Esophagus muscularis mucosa (tissue), 4 donors: ENCODE data around the gene NUP54. TPM values are rescaled to one million over a fixed set of nuclear protein-coding genes. Genes with fewer than 3 reads are reported as not detected.

ENCODE experiments used
- DNase-seq: peaks from one replicate; pipeline ENCODE4 v3.0.0-alpha.2; 2017; ENCODE audit errors: extremely low spot score
- H3K27ac ChIP-seq, 4 donors: fragments of 200-600 bp; sonication (generic); replicated peaks in 1 of 4; 1 replicate in 3 of 4; 2 replicates in 1 of 4; pipeline ENCODE4 v1.5.1; 2016 to 2019; ENCODE audit warnings: mild to moderate bottlenecking in 1 of 4
- H3K27me3 ChIP-seq, 4 donors: fragments of 200-600 bp; sonication (generic); one replicate each; pipeline versions ENCODE4 v1.5.1 to v1.6.0; 2016 to 2019
- H3K36me3 ChIP-seq, 4 donors: fragments of 200-600 bp; sonication (generic); one replicate each; pipeline ENCODE4 v1.5.1; 2016 to 2019
- H3K4me1 ChIP-seq, 4 donors: fragments of 200-600 bp; sonication (generic); one replicate each; pipeline ENCODE4 v1.5.1; 2016 to 2019
- H3K4me3 ChIP-seq, 4 donors: fragments of 200-600 bp; sonication (generic); 1 replicate in 2 of 4; 2 replicates in 2 of 4; pipeline ENCODE4 v1.5.1; 2016 to 2019; ENCODE audit warnings: mild to moderate bottlenecking in 4 of 4, moderate library complexity in 1 of 4
- H3K9me3 ChIP-seq, 4 donors: fragments of 200-600 bp; sonication (generic); 1 replicate in 3 of 4; 2 replicates in 1 of 4; pipeline ENCODE4 v1.5.1; 2016 to 2019
- CTCF ChIP-seq, 3 experiments: fragments of 200-600 bp in 2 of 3; fragments of 450-650 bp in 1 of 3; sonication (generic) in 2 of 3; IDR thresholded peaks; one replicate each; pipeline ENCODE4 v1.5.1; 2017 to 2019; ENCODE audit warnings: antibody characterized with exemption in 3 of 3, mild to moderate bottlenecking in 2 of 3, moderate library complexity in 1 of 3
- EP300 ChIP-seq: sonication (generic); formaldehyde crosslinking; IDR thresholded peaks from one replicate; pipeline ENCODE4 v1.6.1; 2017; ENCODE audit warnings: antibody characterized with exemption
- POLR2A ChIP-seq: fragments of 450-650 bp; IDR thresholded peaks from one replicate; pipeline ENCODE4 v1.6.1; 2017; ENCODE audit warnings: antibody characterized with exemption, moderate library complexity, mild to moderate bottlenecking, low read depth
- POLR2AphosphoS5 ChIP-seq, 2 donors: sonication (generic); formaldehyde crosslinking; IDR thresholded peaks; one replicate each; pipeline ENCODE4 v1.6.1; 2017; ENCODE audit warnings: antibody characterized with exemption in 2 of 2
- WGBS: methylation state at CpG from one replicate; pipeline ENCODE4 v1.1.5; 2018; 5-methylcytosine and 5-hydroxymethylcytosine counted together
- intact Hi-C: fragments of 100-400 bp; cut with DNase I; formaldehyde crosslinking; loops from one replicate; pipeline ENCODE4 v1.15.1; 2023
- total RNA-seq, 4 donors: library from RNA; depleted of rRNA; stranded (reverse); fragments of >200 nt; gene quantifications; one replicate each; pipeline versions ENCODE4 v1.1.0 to v1.2.1, GENCODE V29; 2016

The NUP54 gene
- total RNA-seq, 4 donors from 2014 or later = 29.6 to 44.4 (median 39.3) TPM

GRCh38 chr4:76108467-76109181, 39.6 kb downstream of the NUP54 start:
- H3K27me3 ChIP-seq = no peaks in the 10 kb centered on the region
- intact Hi-C loops = no loop called here
- no peak overlapping the region for H3K4me3 ChIP-seq
- H3K4me1 ChIP-seq = no peaks in the 10 kb centered on the region
- H3K27ac ChIP-seq = no peak overlapping the region
- peaks cover 10 to 42% (median 16%) of the 10 kb centered on the region in 4 donors for H3K36me3 ChIP-seq
- TF ChIP-seq POLR2AphosphoS5 (IDR thresholded peaks at IDR 0.05) (no peak), EP300 (no peak), CTCF (IDR thresholded peaks at IDR 0.05) (no peak), POLR2A (no peak)
- no peaks in the 10 kb centered on the region for H3K9me3 ChIP-seq
- no peak for DNase-seq
- 62% methylated on average over 5 of the region's 5 CpGs for WGBS

- no peaks in the 10 kb centered on the region for H3K27me3 ChIP-seq
- H3K27ac ChIP-seq = no peak overlapping the region
- H3K9me3 ChIP-seq = no peaks in the 10 kb centered on the region
- no peaks in the 10 kb centered on the region for H3K4me1 ChIP-seq
- WGBS = 78% methylated on average over 4 of the region's 4 CpGs
- H3K36me3 ChIP-seq = peaks cover 0 to 21% (median 0%) of the 10 kb centered on the region in 4 donors
- no peak for TF ChIP-seq EP300
- TF ChIP-seq POLR2A = no peak
- no peak for TF ChIP-seq POLR2AphosphoS5 (IDR thresholded peaks at IDR 0.05)
- TF ChIP-seq CTCF (IDR thresholded peaks at IDR 0.05) = no peak
- intact Hi-C loops = no loop called here
- no peak for DNase-seq
- no peak overlapping the region for H3K4me3 ChIP-seq
These were observed 41.8 kb downstream of the NUP54 start for GRCh38 chr4:76106442-76106841.

GRCh38 chr4:76105652-76106051, 42.5 kb downstream of the NUP54 start:
- WGBS = 57% methylated on average over 3 of the region's 3 CpGs

GRCh38 chr4:76096076-76096475, 52.1 kb downstream of the NUP54 start:
- intact Hi-C loops = no loop called here
- Histone ChIP-seq H3K9me3 (no peaks in the 10 kb centered on the region), H3K27ac (no peak overlapping the region), H3K36me3 (peaks cover 0 to 23% (median 0%) of the 10 kb centered on the region in 4 donors), H3K27me3 (no peaks in the 10 kb centered on the region), H3K4me1 (no peaks in the 10 kb centered on the region), H3K4me3 (no peak overlapping the region)
- no peak for DNase-seq
- TF ChIP-seq CTCF (IDR thresholded peaks at IDR 0.05) (no peak), EP300 (no peak), POLR2A (no peak), POLR2AphosphoS5 (IDR thresholded peaks at IDR 0.05) (no peak)
- WGBS = 90% methylated on average over 3 of the region's 3 CpGs

More at GRCh38 chr4:76105652-76106051, 42.5 kb downstream of the NUP54 start:
- TF ChIP-seq EP300 (no peak), POLR2A (no peak), CTCF (IDR thresholded peaks at IDR 0.05) (no peak), POLR2AphosphoS5 (IDR thresholded peaks at IDR 0.05) (no peak)
- no peak for DNase-seq
- no peak overlapping the region for H3K27ac ChIP-seq
- intact Hi-C loops = no loop called here
- no peaks in the 10 kb centered on the region for H3K9me3 ChIP-seq
- H3K4me3 ChIP-seq = no peak overlapping the region
- H3K36me3 ChIP-seq = peaks cover 0 to 23% (median 0%) of the 10 kb centered on the region in 4 donors
- no peaks in the 10 kb centered on the region for H3K27me3 ChIP-seq
- H3K4me1 ChIP-seq = no peaks in the 10 kb centered on the region
